ENCODE results near the gene CLEC2B. TPM values are rescaled to one million over a fixed set of nuclear protein-coding genes. Genes with fewer than 3 reads are reported as not detected.

The CLEC2B gene
- total RNA-seq, 1 donor from 2014 or later = 3.7 TPM

DNA sequence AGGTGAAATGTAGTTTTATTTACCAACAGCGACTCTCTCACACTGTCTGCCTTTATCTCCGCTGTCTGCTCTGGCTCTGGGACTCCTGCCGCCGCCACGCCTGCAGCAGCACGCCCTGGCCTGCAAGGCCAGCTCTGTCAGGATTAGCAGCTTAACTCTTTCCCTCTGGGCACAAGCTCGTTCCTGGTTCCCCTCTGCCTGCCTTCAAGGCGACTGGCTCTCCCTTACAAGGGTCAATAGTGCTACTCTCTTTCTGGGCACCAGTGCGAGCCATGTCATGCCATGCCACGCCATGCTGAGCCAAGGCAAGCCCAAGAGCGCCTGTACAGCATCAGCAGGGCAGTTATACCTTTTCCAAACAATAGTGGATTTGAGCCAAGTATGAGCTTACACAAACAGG lies 3.6 kb upstream of the CLEC2B start:
- ATAC-seq (ENCODE audit: poor library complexity) = no peak

GRCh38 chr12:9872162-9872561 lies 3.0 kb upstream of the CLEC2B start:
- intact Hi-C loops (cut with DNase I) = no loop called here

More for the DNA sequence above, 3.6 kb upstream of the CLEC2B start:
- intact Hi-C loops (cut with DNase I) = no loop called here
- no peak for DNase-seq

GRCh38 chr12:9870286-9870866 lies 1.2 kb upstream of the CLEC2B start:
- intact Hi-C loops (cut with DNase I) = no loop called here

More at GRCh38 chr12:9872162-9872561, 3.0 kb upstream of the CLEC2B start:
- DNase-seq (no peak), ATAC-seq (ENCODE audit: poor library complexity) (no peak)

DNA sequence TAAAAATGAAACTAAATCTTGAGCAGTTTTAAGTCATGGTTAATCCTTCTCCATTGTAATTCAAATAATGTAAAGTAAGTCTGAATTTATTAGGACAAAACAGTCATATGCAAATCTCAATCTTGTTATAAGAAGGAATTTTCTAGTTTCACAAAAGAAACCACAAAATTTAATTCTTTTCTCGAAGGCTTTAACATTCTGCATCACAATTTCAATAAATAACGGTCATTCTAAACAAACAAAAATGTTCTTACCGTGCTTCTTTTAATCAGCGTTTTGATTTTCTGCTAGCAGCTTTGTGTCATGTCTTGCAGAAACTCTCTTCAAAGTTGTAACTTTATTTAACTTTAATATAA lies 225 bp downstream of the CLEC2B start:
- DNase-seq (no peak), ATAC-seq (ENCODE audit: poor library complexity) (no peak)
- intact Hi-C loops (cut with DNase I) = no loop called here

More at GRCh38 chr12:9870286-9870866, 1.2 kb upstream of the CLEC2B start:
- no peak for DNase-seq
- no peak for ATAC-seq (ENCODE audit: poor library complexity)

- ATAC-seq (ENCODE audit: poor library complexity) (no peak), DNase-seq (no peak)
- intact Hi-C loops (cut with DNase I) = no loop called here
Measured at GRCh38 chr12:9868311-9868801, 798 bp downstream of the CLEC2B start.

- DNase-seq = no peak
- intact Hi-C loops (cut with DNase I) = no loop called here
- no peak for ATAC-seq (ENCODE audit: poor library complexity)
Measured at GRCh38 chr12:9867531-9867930, 1.6 kb downstream of the CLEC2B start.

- ATAC-seq (ENCODE audit: poor library complexity) (no peak), DNase-seq (no peak)
- intact Hi-C loops (cut with DNase I) = no loop called here
Measured at GRCh38 chr12:9866860-9867269, 2.3 kb downstream of the CLEC2B start.

GRCh38 chr12:9864913-9865675 lies 4.1 kb downstream of the CLEC2B start:
- DNase-seq = no peak
- intact Hi-C loops (cut with DNase I) = no loop called here
- ATAC-seq (ENCODE audit: poor library complexity) = no peak

DNA sequence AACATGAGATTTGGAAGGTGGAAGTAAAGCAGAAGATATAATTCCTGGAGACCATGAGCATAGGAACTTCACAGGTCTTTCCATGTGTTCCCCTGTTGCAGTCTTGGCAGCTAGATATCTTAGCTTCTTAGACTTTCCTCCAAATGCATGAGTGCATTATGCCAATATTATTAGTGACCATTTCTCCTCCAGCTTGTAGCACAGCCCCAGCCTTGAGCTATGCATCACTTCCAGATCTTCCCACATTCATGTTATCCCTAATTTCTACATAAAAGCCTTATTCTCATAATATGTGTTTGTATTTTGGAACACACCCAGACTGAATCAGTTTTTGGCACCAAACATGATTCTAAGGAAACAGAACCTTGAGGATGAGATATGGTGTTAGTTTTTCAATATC lies 11.0 kb downstream of the CLEC2B start:
- DNase-seq = no peak
- intact Hi-C loops (cut with DNase I) = no loop called here
- no peak for ATAC-seq (ENCODE audit: poor library complexity)

GRCh38 chr12:9856894-9857293 lies 12.3 kb downstream of the CLEC2B start:
- ATAC-seq (ENCODE audit: poor library complexity) = no peak
- no peak for DNase-seq
- intact Hi-C loops (cut with DNase I) = no loop called here

DNA sequence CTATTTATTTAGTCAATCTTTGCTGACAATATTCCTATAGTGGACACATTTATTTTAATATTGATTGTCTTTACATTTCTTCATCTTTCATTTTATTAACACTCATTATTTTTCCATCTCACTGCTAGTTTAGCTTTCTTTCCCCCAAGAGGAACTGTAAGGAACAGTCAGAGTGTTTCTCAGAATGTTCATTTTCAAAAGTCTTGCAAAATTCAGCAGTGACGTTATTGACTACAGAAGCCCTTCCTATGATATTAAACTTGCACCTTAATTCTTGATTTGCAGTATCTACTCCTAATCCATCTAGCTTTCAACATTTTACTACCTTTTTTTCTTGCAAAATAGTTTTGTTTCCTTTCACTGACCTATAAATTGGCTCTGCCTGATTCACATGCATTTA lies 13.0 kb downstream of the CLEC2B start:
- no peak for DNase-seq
- no peak for ATAC-seq (ENCODE audit: poor library complexity)
- intact Hi-C loops (cut with DNase I) = no loop called here

DNA sequence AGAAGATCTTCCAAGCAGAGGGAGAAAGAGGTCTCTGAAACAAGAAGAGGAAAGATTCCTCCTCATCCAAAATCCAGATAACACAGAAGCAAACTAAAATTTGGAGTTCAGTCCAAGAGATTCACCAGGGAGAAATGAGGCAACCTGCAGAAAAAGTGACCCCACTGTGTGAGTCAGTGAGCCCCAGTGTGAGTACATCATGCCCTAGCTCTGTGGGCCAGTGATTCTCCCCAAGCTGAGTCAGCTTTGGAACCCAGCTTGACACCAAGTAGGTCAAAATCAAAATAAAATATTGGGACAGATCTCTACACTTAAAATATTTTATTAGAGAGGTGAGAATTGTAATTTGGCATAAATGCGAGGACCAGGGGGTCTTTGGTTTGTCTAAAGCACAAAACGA lies 17.2 kb downstream of the CLEC2B start:
- DNase-seq = no peak
- ATAC-seq (ENCODE audit: poor library complexity) = no peak
- intact Hi-C loops (cut with DNase I) = no loop called here

DNA sequence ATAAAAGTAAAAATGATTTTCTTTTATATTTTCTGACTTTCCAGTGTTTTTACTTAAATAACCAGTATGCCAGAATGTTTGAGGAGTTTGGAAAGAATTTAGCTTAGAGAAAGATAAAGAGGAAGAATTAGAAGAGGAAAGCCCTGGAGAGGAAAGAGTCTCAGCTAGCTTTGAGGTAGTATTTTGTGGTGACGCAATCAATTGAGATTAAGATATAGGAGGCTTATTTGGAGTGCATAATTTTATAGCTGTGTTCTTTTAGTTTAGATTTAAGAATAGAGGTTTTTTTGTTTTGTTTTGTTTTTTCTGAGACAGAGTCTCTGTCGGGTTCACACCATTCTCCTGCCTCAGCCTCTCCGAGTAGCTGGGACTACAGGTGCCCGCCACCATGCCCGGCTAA lies 18.1 kb downstream of the CLEC2B start:
- ATAC-seq (ENCODE audit: poor library complexity) (no peak), DNase-seq (no peak)
- intact Hi-C loops (cut with DNase I) = no loop called here

DNA sequence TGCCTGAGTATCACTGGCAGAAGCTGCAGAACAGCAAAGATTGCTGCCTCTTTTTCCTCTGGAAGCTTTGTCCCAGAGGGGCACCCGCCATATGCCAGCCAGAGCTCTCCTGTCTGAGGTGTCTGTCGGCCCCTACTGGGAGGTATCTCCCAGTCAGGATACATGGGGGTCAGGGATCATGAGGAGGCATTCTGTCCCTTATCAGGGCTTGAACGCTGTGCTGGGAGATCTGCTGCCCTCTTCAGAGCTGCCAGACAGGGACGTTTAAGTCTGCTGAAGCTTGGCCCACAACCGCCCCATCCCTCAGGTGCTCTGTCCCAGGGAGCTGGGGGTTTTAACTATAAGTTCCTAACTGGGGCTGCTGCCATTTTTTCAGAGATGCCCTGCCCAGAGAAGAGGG lies 20.3 kb downstream of the CLEC2B start:
- ATAC-seq (ENCODE audit: poor library complexity) = no peak
- intact Hi-C loops (cut with DNase I) = no loop called here
- DNase-seq = no peak

- DNase-seq (no peak), ATAC-seq (ENCODE audit: poor library complexity) (no peak)
- intact Hi-C loops (cut with DNase I) = no loop called here
Measured at GRCh38 chr12:9843407-9843806, 25.7 kb downstream of the CLEC2B start.

DNA sequence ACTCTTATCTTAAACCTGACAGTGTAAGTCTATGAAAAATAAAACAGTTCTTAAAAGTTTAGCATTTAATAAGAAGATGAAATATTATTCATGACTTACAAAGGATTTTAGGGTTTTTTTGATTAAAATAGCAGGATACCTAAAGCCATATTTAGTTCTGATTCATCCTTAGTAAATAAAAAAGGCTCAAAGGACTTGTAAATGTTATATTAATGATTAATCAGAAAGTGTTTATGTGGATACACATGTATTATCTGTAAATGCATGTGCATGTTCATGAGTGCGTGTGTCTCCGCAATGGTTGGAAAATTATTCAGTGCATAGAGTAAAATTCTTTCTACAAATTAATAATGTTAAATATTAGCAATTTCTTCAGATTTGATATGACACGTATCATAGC lies 37.4 kb downstream of the CLEC2B start:
- no peak for ATAC-seq (ENCODE audit: poor library complexity)
- intact Hi-C loops (cut with DNase I) = no loop called here
- no peak for DNase-seq

GRCh38 chr12:9829982-9830381 lies 39.2 kb downstream of the CLEC2B start:
- no peak for ATAC-seq (ENCODE audit: poor library complexity)
- intact Hi-C loops (cut with DNase I) = no loop called here
- no peak for DNase-seq

DNA sequence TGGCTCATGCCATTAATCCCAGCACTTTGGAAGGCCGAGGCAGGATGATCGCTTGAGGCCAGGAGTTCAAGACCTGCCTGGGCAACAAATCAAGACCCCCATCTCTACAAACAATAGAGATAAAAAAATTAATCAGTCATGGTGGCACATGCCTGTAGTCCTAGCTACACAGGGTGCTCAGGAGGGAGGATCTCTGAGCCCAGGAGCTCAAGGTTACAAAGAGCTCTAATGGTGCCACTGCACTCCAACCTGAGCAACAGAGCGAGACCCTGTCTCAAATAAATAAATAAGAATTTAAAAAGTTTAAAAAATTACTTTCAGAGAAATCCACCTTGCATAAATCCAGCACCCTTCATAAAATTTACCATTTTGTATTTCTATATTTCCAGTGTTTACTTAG lies 39.7 kb downstream of the CLEC2B start:
- intact Hi-C loops (cut with DNase I) = no loop called here
- ATAC-seq (ENCODE audit: poor library complexity) (no peak), DNase-seq (no peak)

GRCh38 chr12:9827209-9827888 lies 41.8 kb downstream of the CLEC2B start, which contains the start of gene KLRF1:
Gene KLRF1, plus strand, starts transcription at chr12:9827481. Its CDS starts 64 bp downstream, at chr12:9827545.
- ATAC-seq (ENCODE audit: poor library complexity) (no peak), DNase-seq (no peak)
- intact Hi-C loops (cut with DNase I) = no loop called here
